Activated T-helper 2 cell treated with anti-CD3 and anti-CD28 coated beads, Interferon-gamma antibody, Interleukin-2, Interleukin-4, amounts not matched to agents 10 μg/mL and 5 μg/mL and 100 μg/mL, durations not matched to agents 14 hours and 24 hours and 36 hours (primary cell): ENCODE measurements around the gene DRD2. TPM values are rescaled to one million over a fixed set of nuclear protein-coding genes. Genes with fewer than 3 reads are reported as not detected.

ENCODE experiments used
- DNase-seq: peaks from one replicate; pipeline ENCODE4 v3.0.0; 2021; ENCODE audit warnings: low spot score
- H3K27ac Mint-ChIP-seq: one replicate; pipeline ENCODE4 v1.8.0; 2021; ENCODE audit warnings: mixed read lengths
- H3K27me3 Mint-ChIP-seq: one replicate; pipeline ENCODE4 v1.8.0; 2021; ENCODE audit warnings: low read depth, mixed read lengths
- H3K36me3 Mint-ChIP-seq: one replicate; pipeline ENCODE4 v1.8.0; 2021; ENCODE audit warnings: low read depth, mixed read lengths
- H3K4me1 Mint-ChIP-seq: one replicate; pipeline ENCODE4 v1.8.0; 2021; ENCODE audit warnings: low read depth, mixed read lengths
- H3K4me3 Mint-ChIP-seq: one replicate; pipeline ENCODE4 v1.8.0; 2021; ENCODE audit warnings: low read depth, mild to moderate bottlenecking, moderate library complexity, mixed read lengths
- H3K9me3 Mint-ChIP-seq: one replicate; pipeline ENCODE4 v1.8.0; 2021; ENCODE audit warnings: mixed read lengths
- intact Hi-C: fragments of 100-400 bp; cut with micrococcal nuclease; formaldehyde crosslinking; loops from one replicate; pipeline ENCODE4 v1.15.1; 2023
- total RNA-seq: library from RNA; stranded (reverse); gene quantifications from 2 replicates; pipeline ENCODE4 v1.2.3, GENCODE V29; 2022

Gene DRD2
- total RNA-seq, 1 donor from 2014 or later = 0.18 TPM

GRCh38 chr11:113401718-113402117 lies 73.5 kb downstream of the DRD2 start:
- intact Hi-C loops = no loop called here
- H3K4me1 Mint-ChIP-seq = no peaks in the 10 kb centered on the region
- H3K27me3 Mint-ChIP-seq = peaks cover 3% of the 10 kb centered on the region
- H3K27ac Mint-ChIP-seq = no peak overlapping the region
- no peak for DNase-seq
- H3K4me3 Mint-ChIP-seq = no peak overlapping the region
- H3K9me3 Mint-ChIP-seq = no peaks in the 10 kb centered on the region
- H3K36me3 Mint-ChIP-seq = no peaks in the 10 kb centered on the region

- H3K4me1 Mint-ChIP-seq = no peaks in the 10 kb centered on the region
- H3K27me3 Mint-ChIP-seq = peaks cover 3% of the 10 kb centered on the region
- no peaks in the 10 kb centered on the region for H3K9me3 Mint-ChIP-seq
- DNase-seq = no peak
- H3K27ac Mint-ChIP-seq = no peak overlapping the region
- no peak overlapping the region for H3K4me3 Mint-ChIP-seq
- intact Hi-C loops = no loop called here
- H3K36me3 Mint-ChIP-seq = no peaks in the 10 kb centered on the region
Observed at GRCh38 chr11:113400631-113401230, 74.5 kb downstream of the DRD2 start.

GRCh38 chr11:113398669-113399430 lies 76.3 kb downstream of the DRD2 start:
- DNase-seq = no peak

GRCh38 chr11:113397821-113398220 lies 77.4 kb downstream of the DRD2 start:
- intact Hi-C loops = no loop called here
- no peak for DNase-seq
- H3K4me1 Mint-ChIP-seq = no peaks in the 10 kb centered on the region
- H3K27ac Mint-ChIP-seq = no peak overlapping the region
- H3K4me3 Mint-ChIP-seq = no peak overlapping the region
- no peaks in the 10 kb centered on the region for H3K36me3 Mint-ChIP-seq
- H3K27me3 Mint-ChIP-seq = no peaks in the 10 kb centered on the region
- no peaks in the 10 kb centered on the region for H3K9me3 Mint-ChIP-seq

More at GRCh38 chr11:113398669-113399430, 76.3 kb downstream of the DRD2 start:
- H3K27ac Mint-ChIP-seq = no peak overlapping the region
- H3K4me3 Mint-ChIP-seq = no peak overlapping the region
- no peaks in the 10 kb centered on the region for H3K4me1 Mint-ChIP-seq
- intact Hi-C loops = no loop called here
- no peaks in the 10 kb centered on the region for H3K9me3 Mint-ChIP-seq
- H3K27me3 Mint-ChIP-seq = peaks cover 2% of the 10 kb centered on the region
- H3K36me3 Mint-ChIP-seq = no peaks in the 10 kb centered on the region

- H3K36me3 Mint-ChIP-seq = no peaks in the 10 kb centered on the region
- no peaks in the 10 kb centered on the region for H3K27me3 Mint-ChIP-seq
- DNase-seq = no peak
- no peak overlapping the region for H3K4me3 Mint-ChIP-seq
- intact Hi-C loops = no loop called here
- H3K27ac Mint-ChIP-seq = no peak overlapping the region
- no peaks in the 10 kb centered on the region for H3K4me1 Mint-ChIP-seq
- H3K9me3 Mint-ChIP-seq = no peaks in the 10 kb centered on the region
Observed at GRCh38 chr11:113397212-113397611, 78.0 kb downstream of the DRD2 start.

GRCh38 chr11:113396690-113397089 lies 78.5 kb downstream of the DRD2 start:
- no peaks in the 10 kb centered on the region for H3K27me3 Mint-ChIP-seq
- no peak for DNase-seq

DNA sequence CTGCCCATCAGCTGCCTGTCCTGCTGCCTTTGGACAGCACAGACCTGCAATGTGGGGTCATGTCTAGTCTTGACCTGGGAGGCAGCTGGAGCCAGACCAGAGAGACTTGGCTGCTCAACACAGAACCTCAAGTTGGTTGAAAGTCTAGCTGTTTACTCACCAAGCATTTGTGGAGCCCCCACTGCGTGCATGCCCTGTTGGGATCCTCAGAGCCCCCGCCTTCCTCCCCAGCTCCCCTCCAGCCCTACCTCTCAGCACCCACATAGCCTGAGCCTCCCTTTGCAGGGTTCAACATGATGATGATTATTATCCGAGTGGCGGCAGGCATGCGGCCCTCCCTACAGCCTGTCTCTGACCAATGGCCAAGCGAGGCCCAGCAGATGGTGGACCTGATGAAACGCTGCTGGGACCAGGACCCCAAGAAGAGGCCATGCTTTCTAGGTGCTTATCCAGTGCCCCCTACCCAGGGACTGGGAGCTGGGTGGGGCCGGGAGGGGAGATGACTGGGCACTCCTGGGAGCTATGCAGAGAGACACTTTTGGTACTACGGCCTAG lies 79.3 kb downstream of the DRD2 start:
- H3K27ac Mint-ChIP-seq = no peak overlapping the region
- no peaks in the 10 kb centered on the region for H3K9me3 Mint-ChIP-seq
- no peaks in the 10 kb centered on the region for H3K36me3 Mint-ChIP-seq
- no peak overlapping the region for H3K4me3 Mint-ChIP-seq
- no peaks in the 10 kb centered on the region for H3K27me3 Mint-ChIP-seq
- intact Hi-C loops = no loop called here
- no peak for DNase-seq
- no peaks in the 10 kb centered on the region for H3K4me1 Mint-ChIP-seq

More at GRCh38 chr11:113396690-113397089, 78.5 kb downstream of the DRD2 start:
- Mint-ChIP-seq H3K9me3 (no peaks in the 10 kb centered on the region), H3K4me3 (no peak overlapping the region), H3K4me1 (no peaks in the 10 kb centered on the region), H3K27ac (no peak overlapping the region), H3K36me3 (no peaks in the 10 kb centered on the region)
- intact Hi-C loops = no loop called here

DNA sequence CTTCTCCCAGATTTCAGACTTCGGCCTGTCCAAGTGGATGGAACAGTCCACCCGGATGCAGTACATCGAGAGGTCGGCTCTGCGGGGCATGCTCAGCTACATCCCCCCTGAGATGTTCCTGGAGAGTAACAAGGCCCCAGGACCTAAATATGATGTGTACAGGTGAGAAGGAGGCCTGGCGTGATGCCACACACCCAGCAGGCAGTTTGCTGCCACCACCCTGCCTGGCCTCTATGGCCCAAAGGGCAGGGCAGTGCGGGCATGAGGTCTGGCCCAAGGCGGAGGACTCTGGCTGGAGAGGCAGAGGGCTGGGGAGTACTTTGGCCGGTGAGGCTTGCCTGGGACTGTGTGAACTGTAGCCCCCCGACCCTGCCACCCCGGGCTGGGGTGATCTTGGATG lies 80.3 kb downstream of the DRD2 start:
- Mint-ChIP-seq H3K4me3 (no peak overlapping the region), H3K36me3 (no peaks in the 10 kb centered on the region), H3K27ac (no peak overlapping the region), H3K4me1 (no peaks in the 10 kb centered on the region), H3K9me3 (no peaks in the 10 kb centered on the region), H3K27me3 (no peaks in the 10 kb centered on the region)
- intact Hi-C loops = no loop called here
- no peak for DNase-seq

DNA sequence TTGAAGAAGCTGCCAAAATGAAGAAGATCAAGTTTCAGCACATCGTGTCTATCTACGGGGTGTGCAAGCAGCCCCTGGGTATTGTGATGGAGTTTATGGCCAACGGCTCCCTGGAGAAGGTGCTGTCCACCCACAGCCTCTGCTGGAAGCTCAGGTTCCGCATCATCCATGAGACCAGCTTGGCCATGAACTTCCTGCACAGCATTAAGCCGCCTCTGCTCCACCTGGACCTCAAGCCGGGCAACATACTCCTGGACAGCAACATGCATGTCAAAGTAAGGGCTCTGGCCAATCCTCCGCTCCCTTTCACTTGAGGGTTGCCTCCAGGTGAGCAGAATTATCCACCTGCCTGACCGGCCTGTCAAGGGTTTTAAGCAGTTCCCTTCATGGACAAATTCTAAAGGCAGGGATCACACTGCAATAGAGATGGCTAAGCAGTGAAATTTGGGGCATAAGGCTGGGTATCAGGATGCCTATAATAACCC lies 81.7 kb downstream of the DRD2 start:
- H3K9me3 Mint-ChIP-seq = no peaks in the 10 kb centered on the region
- intact Hi-C loops = no loop called here
- H3K4me1 Mint-ChIP-seq = no peaks in the 10 kb centered on the region
- H3K4me3 Mint-ChIP-seq = no peak overlapping the region
- H3K27ac Mint-ChIP-seq = no peak overlapping the region
- no peaks in the 10 kb centered on the region for H3K36me3 Mint-ChIP-seq
- no peak for DNase-seq
- H3K27me3 Mint-ChIP-seq = no peaks in the 10 kb centered on the region

GRCh38 chr11:113392236-113392921 lies 82.8 kb downstream of the DRD2 start:
- H3K4me1 Mint-ChIP-seq = no peaks in the 10 kb centered on the region

DNA sequence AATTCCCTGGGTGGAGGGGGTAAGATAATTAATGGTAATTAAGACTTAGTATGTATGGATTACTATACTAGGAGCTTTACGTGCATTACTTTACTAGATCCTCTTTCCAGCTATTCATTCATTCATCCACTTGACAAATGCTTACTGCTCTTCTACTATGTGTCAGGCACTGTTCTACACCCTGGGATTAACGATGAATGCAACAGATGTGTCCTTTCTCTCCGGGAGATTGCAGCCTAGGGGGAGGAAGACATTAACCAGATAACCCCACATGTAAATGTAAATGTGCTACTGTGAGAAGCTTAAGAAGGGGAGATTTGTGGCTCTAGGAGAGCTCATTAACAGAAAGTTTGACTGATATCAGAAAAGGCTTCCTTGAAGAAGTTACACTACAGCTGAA lies 85.9 kb downstream of the DRD2 start:
- Mint-ChIP-seq H3K4me1 (no peaks in the 10 kb centered on the region), H3K36me3 (no peaks in the 10 kb centered on the region), H3K9me3 (no peaks in the 10 kb centered on the region), H3K4me3 (no peak overlapping the region), H3K27me3 (peaks cover 7% of the 10 kb centered on the region), H3K27ac (no peak overlapping the region)
- intact Hi-C loops = no loop called here
- no peak for DNase-seq

More at GRCh38 chr11:113392236-113392921, 82.8 kb downstream of the DRD2 start:
- Mint-ChIP-seq H3K36me3 (no peaks in the 10 kb centered on the region), H3K4me3 (no peak overlapping the region), H3K27me3 (no peaks in the 10 kb centered on the region), H3K9me3 (no peaks in the 10 kb centered on the region), H3K27ac (no peak overlapping the region)
- intact Hi-C loops = no loop called here
- DNase-seq = no peak

DNA sequence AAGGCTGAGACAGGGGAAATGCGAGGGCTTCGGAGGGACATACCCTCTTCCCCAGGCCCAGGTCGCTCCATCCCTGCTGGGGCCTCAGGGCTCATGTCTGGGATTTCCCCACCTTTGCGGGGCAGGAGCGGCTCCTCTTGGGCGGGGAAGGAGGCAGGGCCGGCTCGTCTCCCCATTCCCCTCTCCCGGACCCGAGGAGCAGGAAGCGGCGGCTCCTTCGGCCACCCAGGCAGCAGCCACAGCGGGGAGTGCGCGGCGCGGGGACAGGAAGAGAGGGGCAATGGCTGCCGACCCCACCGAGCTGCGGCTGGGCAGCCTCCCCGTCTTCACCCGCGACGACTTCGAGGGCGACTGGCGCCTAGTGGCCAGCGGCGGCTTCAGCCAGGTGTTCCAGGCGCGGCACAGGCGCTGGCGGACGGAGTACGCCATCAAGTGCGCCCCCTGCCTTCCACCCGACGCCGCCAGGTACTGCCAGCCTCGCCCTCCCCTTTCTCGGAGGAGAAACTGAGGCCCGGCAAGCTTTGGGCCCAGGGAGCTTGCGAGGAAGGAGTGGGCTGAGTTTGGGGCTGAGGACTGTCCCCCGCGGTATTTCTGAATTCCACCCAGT lies 87.5 kb downstream of the DRD2 start, which contains the start of gene ANKK1:
TSS of gene ANKK1 (plus strand) at position 175 of the 607 bp plus-strand sequence. CDS start at position 281, 106 bp downstream.
- Mint-ChIP-seq H3K4me1 (no peaks in the 10 kb centered on the region), H3K36me3 (no peaks in the 10 kb centered on the region), H3K4me3 (no peak within 1 kb of the TSS), H3K9me3 (no peaks in the 10 kb centered on the region), H3K27ac (no peak within 1 kb of the TSS), H3K27me3 (peaks cover 7% of the 10 kb centered on the region)
- intact Hi-C loops = no loop called here
- no peak for DNase-seq
